ENCODE results near the gene SLC38A5.
"Not testable (repeated sequence)": the region's sequence is repeated elsewhere in the genome, so short reads cannot be mapped to it uniquely, and the experiment has no call there.

The SLC38A5 gene

GRCh38 chrX:48470110-48470832 lies at the start of gene SLC38A5:
SLC38A5 (minus strand) TSS chrX:48470260; CDS start chrX:48467924, 2,336 bp downstream.
- DNase-seq: no peak

GRCh38 chrX:48519481-48519880 lies 49.4 kb upstream of the SLC38A5 start:
- DNase-seq: not testable (repeated sequence)

- no peak for DNase-seq
Measured at GRCh38 chrX:48516987-48517386, 46.9 kb upstream of the SLC38A5 start.

- DNase-seq: no peak
Measured at GRCh38 chrX:48516285-48516684, 46.2 kb upstream of the SLC38A5 start.

GRCh38 chrX:48515842-48516241 lies 45.8 kb upstream of the SLC38A5 start:
- no peak for DNase-seq

GRCh38 chrX:48514868-48515460 lies 44.9 kb upstream of the SLC38A5 start:
- DNase-seq: no peak

- DNase-seq: no peak
Measured at GRCh38 chrX:48514126-48514806, 44.2 kb upstream of the SLC38A5 start.

- DNase-seq: no peak
Measured at GRCh38 chrX:48513670-48514069, 43.6 kb upstream of the SLC38A5 start.

GRCh38 chrX:48512371-48512935 lies 42.4 kb upstream of the SLC38A5 start:
- DNase-seq: no peak

GRCh38 chrX:48511560-48511959 lies 41.5 kb upstream of the SLC38A5 start:
- no peak for DNase-seq

- DNase-seq: peak in 1 of 58 donors; percentile 1
Measured at GRCh38 chrX:48509619-48510018, 39.6 kb upstream of the SLC38A5 start.

GRCh38 chrX:48509245-48509590 lies 39.2 kb upstream of the SLC38A5 start:
- DNase-seq: peak in 1 of 58 donors; percentile 9

GRCh38 chrX:48508400-48509244 lies 38.6 kb upstream of the SLC38A5 start, which contains the start of gene PORCN:
PORCN (plus strand) TSS chrX:48508992; CDS start chrX:48509821, 829 bp downstream.
- peak in 57 of 58 donors; percentile 1 to 85 (median 60) for DNase-seq

- DNase-seq: no peak
Measured at GRCh38 chrX:48507246-48507645, 37.2 kb upstream of the SLC38A5 start.

GRCh38 chrX:48505481-48505880 lies 35.4 kb upstream of the SLC38A5 start:
- DNase-seq: no peak

- DNase-seq: no peak
Measured at GRCh38 chrX:48504261-48504660, 34.2 kb upstream of the SLC38A5 start.

- DNase-seq: peak in 4 of 58 donors; percentile 1 to 44 (median 6)
Measured at GRCh38 chrX:48498374-48498809, 28.3 kb upstream of the SLC38A5 start.

GRCh38 chrX:48497871-48498270 lies 27.8 kb upstream of the SLC38A5 start:
- DNase-seq: peak in 14 of 58 donors; percentile 1 to 44 (median 8)

- DNase-seq: no peak
Measured at GRCh38 chrX:48496660-48497059, 26.6 kb upstream of the SLC38A5 start.

- peak in 35 of 58 donors; percentile 0 to 63 (median 13) for DNase-seq
Measured at GRCh38 chrX:48493890-48494364, 23.9 kb upstream of the SLC38A5 start.

All from anterior cingulate cortex (tissue), 58 donors.